HG03442 (cell line): Measurements from ENCODE around the gene SLC29A2.

Experiments used
- ATAC-seq: cut with Tn5 transposase; IDR thresholded peaks from one replicate; pipeline ENCODE4 v1.9.1; 2021; ENCODE audit warnings: mild to moderate bottlenecking, moderate library complexity; ENCODE audit not compliant: unreplicated experiment

SLC29A2 gene, protein sequence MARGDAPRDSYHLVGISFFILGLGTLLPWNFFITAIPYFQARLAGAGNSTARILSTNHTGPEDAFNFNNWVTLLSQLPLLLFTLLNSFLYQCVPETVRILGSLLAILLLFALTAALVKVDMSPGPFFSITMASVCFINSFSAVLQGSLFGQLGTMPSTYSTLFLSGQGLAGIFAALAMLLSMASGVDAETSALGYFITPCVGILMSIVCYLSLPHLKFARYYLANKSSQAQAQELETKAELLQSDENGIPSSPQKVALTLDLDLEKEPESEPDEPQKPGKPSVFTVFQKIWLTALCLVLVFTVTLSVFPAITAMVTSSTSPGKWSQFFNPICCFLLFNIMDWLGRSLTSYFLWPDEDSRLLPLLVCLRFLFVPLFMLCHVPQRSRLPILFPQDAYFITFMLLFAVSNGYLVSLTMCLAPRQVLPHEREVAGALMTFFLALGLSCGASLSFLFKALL

DNA sequence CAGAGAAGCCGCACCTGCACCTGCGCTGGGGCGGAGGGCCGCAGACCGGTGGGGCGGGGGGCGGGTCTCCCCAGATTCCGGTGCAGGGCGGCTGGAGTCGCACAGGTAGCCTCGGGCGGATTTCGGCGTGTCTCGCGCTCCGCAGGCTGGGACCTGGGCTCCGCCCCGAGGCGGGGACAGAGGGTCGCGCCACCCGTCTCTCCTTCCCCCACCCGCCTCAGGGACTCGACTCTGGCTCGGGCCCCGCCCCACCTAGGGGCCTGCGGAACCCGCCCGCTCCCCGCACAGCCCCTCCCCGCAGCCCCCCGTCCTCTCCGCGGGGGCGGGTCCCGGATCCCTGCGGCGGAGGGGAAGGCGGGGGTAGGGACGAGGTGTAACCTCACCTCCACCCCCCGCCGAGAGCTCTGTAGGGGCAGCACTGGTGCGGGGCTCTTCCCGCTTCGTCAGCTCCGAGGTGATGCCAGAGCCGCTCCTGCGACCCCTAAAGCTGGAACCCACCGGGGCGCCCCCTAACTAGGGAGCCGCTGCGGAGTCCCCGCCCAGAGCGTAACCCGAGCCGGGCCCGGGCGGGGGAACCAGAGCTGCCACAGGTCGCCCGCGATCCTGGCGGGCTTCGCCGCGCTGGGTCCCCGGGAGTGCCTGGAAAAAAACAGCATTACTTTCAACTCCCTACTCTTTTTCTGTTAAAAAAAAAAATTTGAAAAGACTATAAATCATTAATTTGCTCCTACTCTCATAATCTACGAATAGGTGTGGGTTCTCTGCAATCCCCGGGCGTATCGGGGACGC is at the start of gene SLC29A2:
SLC29A2 (minus strand) TSS at position 134 of the 789 bp plus-strand sequence. CDS start 169 bp downstream, outside the sequence.
- peak; percentile 57 for ATAC-seq

DNA sequence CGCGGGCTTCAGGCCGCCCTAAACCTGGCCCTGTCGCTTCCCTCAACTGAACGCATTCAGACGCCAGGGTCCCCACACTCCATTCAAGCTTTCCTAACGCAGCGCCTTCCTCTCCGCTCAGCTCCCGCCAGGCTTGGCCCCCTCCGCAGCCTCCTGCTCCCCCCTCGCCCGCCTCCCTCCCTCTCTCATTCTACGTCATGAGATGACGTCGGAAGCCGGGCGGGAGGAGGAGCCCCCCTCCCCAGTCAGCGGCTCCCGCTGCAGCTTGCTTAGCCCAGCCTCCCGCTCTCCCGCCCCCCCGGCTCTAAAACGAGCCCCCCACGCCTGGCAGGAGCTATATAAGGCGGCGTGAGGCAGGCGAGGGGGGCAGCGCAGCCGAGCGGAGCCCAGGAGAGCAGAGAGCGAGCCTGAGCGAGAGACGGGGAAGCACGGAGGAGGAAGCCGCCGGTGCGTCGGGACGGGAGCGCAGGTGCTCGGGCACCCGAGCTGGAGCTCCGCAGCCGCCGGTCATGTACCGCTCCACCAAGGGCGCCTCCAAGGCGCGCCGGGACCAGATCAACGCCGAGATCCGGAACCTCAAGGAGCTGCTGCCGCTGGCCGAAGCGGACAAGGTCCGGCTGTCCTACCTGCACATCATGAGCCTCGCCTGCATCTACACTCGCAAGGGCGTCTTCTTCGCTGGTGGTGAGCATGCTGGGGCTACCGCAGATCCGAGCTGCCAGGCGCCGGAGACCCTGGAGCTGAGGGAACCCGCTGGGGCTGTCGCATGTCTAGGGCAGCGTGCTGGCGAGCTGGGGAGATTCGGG is 49.3 kb upstream of the SLC29A2 start, which contains the start of gene NPAS4:
NPAS4 (plus strand) TSS at position 365 of the 806 bp plus-strand sequence; CDS start at position 510, 145 bp downstream.
- ATAC-seq = no peak

DNA sequence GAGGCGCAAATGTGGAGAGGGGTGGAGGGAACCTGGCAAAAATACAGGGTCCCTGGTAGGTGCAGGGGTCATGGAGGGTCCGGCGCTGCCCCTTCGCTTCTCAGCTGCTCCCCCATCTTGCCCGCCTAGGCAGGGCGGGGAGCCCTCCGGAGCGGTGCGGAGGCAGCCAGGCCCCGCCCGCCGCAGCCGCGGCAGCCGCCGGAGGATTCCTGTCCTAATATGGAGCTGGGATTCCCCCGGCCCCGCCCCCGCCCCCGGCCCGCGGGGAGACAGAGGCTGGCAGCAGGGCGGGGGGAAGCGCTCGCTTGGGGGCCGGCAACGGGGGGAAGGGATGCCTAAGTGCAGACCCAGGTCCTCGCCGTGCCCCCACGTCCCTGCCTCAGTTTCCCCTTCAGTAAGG is 48.3 kb upstream of the SLC29A2 start:
- no peak for ATAC-seq

DNA sequence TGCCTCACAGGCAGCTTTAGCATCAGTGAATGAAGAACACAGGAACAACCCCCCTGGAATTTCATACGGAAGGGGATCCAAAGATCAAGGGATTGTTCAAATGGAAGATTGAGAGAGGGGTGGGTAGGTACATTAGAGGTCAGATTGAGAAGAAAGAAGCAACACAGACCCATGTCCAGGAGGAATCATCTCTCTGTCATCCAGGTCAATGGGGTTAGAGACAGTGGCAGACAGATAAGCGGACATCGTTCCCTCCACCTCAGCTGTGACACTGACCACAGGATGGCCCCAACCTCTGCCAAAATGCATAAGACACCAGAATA is 47.4 kb upstream of the SLC29A2 start:
- ATAC-seq = no peak

DNA sequence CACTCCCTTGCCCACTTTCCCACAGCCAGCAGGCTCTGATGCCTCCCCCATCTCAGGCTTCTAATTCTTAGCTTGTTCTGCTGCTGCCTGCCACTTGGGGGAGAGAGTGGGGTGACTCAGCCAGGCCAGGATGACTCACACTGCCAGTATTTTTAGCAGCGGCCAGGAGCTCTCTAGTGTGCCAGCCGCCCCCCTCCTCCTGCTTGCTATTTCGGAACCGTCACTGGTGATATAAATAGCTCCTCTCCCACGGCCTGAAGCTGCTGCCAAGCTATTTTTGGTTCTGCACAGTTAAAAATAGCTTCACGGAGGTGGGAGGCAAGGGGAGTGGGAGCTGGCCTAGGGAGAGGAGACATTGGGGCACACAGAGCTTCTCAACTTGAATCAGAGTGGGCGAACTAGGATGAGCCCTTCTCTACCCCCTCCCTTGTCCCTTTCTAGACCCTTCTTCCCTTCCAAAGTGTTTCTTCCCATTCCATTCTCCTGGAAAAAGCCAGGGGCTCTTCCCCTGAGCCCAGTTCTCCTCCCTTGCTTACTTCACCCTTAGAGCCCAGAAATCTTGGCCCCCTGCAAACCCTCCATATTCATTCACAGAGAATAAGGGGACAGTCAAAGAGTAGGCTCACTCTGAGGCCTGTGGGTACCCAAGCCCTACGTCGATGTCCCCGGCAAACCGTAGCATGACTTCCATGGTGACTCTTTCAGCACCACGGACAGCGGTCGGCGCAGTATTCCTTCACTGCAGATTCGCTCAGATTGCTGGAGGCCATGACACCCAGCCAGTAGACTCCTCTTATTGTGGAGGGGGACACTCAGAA is 46.8 kb upstream of the SLC29A2 start:
- no peak for ATAC-seq

DNA sequence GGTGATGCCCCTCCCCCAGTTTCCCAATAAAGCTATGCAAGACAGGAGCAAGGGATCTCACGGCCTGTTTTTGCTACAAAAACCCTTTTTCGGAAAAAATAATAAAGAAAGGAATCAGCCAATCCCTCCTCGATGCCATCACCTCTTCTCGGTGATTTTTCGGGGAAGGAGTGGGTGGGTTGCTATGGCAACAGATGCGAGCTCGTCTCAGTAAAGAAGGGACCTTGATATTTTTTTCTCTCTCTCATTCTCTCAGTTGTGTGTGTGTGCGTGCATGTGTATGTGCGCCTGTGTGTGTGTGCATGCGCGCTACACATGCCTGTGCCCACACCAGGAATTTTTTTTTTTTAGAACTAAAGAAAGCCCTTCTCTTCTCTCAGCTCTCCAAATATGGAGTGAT is 45.4 kb upstream of the SLC29A2 start:
- ATAC-seq = no peak

DNA sequence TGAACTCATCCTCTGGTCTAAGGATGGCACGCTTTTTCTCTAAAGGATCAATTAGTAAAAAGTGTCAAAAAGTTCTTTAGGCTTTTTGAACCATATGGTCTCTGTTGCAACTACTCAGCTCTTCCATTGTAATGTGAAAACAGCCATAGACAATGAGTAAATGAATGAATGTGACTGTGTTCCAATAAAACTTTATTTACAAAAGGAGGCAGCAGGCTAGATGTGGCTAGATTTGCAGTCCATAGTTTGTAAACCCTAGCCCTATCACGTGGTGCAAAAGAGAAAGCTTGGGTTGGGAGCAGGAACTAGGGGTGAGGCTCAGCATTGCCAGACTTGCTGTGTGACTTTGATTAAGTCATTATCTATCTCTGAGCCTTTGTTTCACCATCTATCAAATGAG is 43.9 kb upstream of the SLC29A2 start:
- no peak for ATAC-seq

DNA sequence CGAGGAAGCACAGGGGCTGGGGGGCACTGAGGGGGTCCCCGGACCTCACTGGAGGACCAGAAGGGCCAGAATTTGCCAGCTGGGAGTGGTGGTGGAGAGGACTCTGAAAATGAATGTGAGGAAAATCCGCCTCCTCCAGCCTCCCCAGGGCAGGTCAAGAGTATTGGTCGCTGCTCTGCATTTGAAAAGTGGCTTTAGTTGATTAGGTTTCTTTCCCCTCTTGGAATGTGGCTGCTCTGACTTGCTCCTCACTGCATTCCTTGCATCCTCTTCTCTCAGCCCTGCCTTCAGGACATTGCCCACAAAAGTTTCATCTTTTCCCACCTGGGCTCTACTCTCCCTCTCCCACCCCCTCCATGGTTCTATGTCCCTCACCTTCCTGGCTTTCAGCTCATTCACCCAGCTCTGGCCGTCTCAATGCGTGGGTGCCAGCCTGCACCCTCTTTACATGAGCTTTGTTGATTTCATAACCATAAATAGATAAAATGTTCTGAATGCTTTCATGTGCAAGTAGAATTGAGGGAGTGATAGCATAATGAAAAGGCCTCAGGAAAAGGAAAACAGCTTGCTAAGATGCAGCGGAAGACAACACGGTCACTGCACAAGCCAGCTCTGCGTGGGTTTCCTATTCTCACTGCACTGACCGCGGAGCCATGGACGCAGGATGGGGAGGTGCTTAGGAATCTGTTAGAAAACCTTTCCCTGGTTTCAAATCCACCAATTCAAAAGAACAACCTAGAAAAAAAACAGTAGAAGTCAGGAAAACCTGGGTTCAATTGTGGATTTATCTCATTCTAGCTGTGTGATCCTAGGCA is 42.8 kb upstream of the SLC29A2 start:
- no peak for ATAC-seq

DNA sequence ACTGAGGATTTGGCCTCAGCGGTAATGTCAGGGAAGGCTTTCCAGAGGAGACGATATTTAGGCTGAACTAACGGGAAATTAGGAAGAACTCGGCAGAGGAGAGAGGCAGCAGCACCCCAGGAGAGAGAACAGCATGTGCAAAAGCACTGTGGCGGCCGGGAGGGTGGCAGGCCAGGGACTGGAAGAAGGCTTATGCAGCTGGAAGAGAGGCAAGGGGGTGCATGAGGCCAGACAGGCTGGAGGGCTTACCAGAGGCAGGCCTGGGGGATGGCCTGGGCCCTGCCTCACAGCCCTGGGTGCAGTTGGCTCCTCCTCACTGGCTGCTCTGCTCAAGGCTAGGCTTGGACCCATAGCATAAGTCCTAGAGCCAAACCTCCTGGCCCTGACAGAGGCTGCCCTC is 41.6 kb upstream of the SLC29A2 start:
- no peak for ATAC-seq

DNA sequence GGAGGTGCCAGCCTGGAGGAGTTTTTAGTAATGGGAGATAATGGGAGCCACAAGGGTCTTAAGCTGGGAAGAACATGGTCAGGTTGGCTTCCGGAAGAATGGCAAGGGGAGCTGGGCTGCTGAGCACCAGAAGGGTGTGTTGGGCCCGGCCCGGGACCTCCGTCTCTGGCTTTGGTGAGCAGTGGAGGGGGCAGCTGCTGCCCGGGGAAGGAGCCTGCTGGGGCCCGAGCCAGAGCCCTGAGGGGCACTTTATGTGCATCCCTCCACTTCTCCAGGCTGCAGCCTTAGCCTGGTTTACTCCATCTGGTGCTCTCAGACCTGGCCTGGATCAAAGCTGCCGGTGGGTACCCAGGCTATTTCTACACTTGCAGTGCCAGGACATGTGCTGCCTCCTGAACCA is 40.5 kb upstream of the SLC29A2 start:
- ATAC-seq = no peak

DNA sequence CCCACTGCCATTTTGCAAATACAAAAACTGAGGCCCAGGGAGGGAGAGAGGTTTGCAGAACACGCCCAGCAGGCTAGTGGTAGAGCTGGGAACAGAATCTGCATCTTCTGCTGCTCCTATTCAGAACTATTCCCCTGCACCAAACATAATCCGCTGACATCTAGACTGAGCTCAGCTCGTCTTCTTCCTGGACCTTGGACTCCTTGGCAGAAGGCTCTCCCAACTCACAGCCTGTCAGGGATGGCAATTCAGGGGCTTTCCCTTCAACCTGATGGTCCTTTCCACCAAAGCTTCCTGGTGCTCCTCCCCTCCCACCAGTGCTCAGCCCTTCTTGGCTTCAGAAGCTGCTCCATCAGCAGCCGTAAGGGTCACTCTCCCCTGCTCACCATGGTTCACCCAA is 39.8 kb upstream of the SLC29A2 start:
- no peak for ATAC-seq

DNA sequence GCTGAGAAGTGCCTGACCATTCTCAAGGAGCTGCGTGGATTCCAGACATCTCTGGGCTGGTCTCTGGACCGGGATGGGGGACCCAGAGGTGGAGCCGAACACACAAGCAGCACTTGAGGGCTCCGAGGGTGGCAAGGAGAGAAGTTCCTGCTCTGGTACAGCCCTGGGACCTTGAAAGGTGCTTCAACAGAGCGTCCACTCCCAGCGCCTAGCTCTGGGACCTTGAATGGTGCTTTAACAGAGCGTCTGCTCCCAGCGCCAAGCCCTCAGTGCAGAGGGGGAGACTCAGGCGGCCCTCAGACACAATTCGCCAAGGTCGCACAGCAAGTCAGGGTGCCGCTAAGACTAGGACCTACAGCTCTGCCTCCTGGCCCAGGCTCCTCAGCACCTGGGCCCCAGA is 38.6 kb upstream of the SLC29A2 start:
- ATAC-seq = no peak

DNA sequence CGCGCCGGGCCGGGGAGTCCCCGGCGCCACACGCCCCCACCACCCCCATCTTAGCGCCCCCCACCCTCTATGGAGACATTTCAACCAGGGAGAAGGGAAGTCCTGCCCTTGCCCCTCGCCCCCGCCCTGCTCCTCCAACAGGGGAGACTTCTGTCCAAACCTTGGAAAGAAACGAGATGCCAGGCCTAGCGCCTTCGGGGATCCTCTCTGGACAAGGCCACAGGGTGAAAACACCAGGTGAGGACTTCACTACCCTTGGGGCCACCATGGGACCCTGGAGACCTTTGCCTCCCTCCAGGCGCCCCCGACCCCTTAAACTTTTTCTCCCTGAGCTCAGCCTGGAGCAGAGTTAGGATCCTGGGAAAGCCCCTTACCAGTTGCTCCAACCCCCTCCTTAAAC is 37.7 kb upstream of the SLC29A2 start:
- no peak for ATAC-seq

DNA sequence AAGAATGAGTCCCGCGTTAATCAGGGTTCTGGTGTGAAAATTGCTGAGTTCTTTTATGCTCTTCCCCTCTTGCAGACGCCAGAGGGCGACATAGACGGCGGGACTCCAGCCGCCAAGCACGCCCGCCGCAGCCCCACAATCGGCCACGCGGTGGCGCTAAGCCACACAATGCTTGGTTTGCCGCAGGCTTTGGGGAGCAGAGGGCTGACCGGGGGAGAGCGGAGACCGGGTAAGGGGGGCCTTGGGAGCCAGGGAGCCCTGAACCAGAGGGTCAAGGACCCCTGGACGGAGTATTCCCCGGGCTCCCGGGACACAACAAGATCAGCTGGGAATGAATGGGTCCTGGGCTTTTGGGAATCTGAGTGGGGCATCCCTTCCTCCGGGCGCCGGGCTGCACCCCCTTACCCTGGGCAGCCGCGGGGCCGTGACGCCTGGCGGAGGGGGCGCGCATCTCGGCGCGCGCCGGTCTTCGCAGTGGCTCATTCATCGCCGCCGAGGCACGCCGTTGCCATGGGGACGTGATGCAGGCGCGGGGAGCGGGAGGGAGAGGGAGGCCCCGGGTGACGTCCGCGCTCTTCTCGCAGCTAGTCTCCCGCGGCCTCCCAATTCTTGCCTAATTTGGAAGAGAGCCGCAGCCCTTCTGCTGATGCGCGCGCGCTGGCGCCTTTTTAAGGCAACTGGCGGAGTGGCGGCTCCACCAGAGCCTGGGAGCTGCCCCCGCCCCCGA is 37.1 kb upstream of the SLC29A2 start:
- ATAC-seq = no peak

DNA sequence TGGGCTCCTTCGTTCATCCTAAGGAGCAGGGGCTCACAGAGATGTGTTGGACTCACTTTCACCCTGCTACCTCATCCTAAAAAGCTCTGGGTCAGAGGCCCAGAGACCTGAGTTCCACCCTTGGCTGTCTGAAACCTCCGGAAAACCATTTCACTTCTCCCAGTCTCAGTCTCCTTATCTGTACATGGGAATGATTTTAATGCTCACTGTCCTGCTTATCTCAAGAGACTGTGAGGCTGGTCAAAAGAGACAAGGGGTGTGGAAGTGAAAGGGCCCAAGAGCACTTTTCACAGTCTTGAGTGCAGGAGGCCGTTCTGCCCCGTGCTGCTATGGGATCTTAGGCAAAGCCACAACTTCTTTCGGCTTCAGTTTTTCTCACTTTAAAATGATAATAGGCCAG is 36.1 kb upstream of the SLC29A2 start:
- ATAC-seq = no peak

DNA sequence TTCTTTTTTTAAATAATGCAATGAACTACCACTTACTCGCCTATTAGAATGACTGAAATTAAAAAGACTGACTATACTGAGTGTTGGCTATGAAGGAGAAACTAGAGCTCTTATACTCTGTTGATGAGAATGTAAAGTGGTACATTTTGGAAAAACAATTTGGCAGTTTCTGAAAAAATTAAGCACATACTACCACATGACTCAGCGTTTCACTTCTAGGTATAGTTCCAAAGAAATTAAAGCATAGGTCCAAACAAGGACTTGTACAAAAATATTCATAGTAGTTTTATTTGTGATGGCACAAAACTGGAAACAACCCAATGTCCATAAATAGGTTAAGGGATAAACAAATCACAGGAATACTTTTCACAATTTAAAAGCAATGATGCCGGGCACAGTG is 22.4 kb upstream of the SLC29A2 start:
- ATAC-seq = no peak

DNA sequence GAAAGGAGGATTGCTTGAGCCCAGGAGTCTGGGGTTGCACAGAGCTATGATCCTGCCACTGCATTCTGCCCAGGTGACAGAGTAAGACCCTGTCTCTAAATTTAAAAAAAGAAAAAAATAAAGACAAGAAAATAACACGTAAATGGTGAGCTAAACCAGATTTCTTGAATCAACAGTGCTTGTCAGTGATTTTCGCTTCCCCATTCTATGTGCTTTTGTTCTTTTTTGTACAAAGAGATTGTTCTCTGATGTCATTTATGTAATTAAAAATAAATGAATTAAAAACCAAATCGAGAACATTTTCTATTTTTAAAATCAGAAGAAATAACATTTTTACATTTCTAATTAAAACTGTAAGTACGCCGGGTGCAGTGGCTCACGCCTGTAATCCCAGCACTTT is 19.8 kb upstream of the SLC29A2 start:
- no peak for ATAC-seq

DNA sequence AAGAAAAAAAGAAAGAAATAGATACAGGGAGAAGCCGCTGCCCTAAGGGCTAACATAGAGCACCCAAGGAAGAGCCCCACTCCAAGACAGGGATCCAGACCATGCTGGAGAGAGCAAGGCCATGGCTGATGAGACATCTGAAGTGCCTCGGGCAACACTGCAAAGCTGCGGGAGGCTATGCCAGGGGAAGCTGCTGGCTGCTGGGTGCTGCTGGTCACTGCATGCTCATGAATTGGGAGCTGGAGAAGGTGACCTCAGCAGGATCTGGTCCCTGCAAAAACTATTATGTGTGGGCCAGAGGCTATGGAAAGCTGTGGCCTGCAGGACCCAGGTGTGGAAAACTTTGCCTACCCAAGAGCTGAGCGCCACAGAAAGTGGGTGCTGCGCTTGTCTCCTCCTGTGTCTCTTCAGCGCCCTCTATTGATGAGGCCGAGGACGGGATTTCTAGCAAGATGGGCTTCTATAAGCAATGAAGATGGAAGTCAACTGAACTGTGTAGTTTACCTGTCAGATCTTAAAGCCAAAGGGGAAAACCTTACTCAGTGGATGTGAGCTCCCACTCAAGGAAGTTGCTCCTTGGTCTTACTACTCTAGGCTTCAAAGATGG is 17.3 kb upstream of the SLC29A2 start:
- ATAC-seq = no peak
